SH-SY5Y (cell line): ENCODE results near the gene GRID2.

Source experiments
- GATA2 ChIP-seq: IDR thresholded peaks from 2 replicates; pipeline ENCODE4 v1.6.1; 2011; ENCODE audit warnings: mild to moderate bottlenecking, low read depth, low read length
- GATA3 ChIP-seq: IDR thresholded peaks from 2 replicates; pipeline ENCODE4 v1.6.1; 2011; ENCODE audit warnings: low read depth, mild to moderate bottlenecking, low read length, moderate library complexity

- TF ChIP-seq GATA3: no peak
- no peak for TF ChIP-seq GATA2
Measured at GRCh38 chr4:93645120-93645519, 1341.4 kb downstream of the GRID2 start.
